Activated CD4-positive, CD25-positive, alpha-beta regulatory T cell (primary cell): ENCODE measurements around the gene ADAMTS18.
"Not testable (repeated sequence)": the region's sequence is repeated elsewhere in the genome, so short reads cannot be mapped to it uniquely, and the experiment has no call there.

ENCODE experiments used
- DNase-seq, 4 experiments: peaks; one replicate each; lab custom pipeline; 2025; lab: John Stamatoyannopoulos, UW

Gene ADAMTS18

DNA sequence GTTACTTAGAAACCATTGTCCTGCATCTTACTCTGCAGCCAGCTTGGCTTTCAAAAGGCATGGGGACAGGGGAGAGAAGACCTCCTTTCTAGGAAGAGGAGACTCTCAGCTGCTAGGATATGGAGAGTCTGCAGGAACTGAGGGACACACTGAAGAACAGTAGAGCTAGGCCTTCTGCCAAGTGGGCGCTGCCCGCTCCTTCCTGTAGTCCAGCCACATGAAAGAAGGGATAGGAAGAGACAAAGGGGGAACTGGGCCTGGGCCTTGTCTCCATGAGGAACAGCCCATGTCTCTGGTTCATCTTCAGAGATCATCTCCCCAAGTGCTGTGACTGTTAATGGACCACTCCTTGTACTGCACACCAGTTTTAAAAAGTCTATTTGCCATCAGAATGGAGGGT lies 157.3 kb downstream of the ADAMTS18 start:
- DNase-seq: no peak

DNA sequence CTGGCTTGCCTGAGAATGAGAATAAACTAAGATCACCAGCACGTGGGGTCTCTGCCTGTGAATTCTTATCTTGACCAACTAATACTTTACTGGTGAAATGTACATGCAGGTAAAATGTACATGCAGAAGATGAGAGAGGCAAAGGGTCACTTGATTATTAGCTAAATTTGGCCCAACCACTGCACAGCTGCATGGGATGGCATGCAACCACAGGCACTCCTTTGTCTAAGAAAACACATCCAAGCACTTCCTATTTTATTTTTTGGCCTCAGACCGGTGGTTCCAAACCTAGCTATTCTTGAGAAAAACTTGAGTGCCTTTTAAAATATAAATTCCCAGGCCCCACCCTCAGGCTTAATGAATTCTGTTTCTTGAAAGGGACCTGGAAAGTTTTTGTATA lies 157.7 kb downstream of the ADAMTS18 start:
- no peak for DNase-seq

DNA sequence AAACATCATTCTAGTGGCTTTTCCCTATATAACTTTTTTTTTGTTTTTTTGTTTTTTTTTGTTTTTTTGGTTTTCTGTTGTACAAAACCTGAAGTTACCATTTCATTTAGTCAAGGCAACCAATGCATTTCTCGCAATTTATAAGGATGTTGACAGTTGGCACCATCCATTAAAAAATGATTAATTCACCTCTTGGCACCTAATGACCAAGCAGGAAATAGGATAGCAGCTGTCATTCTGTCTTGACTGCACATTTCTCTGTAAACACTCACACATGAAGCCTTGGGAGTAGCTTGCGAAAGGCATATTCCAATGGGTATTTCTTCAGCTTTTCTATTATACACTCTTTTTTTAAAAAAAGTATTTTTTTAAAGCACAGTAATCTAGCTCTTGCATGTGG lies 158.2 kb downstream of the ADAMTS18 start:
- no peak for DNase-seq

DNA sequence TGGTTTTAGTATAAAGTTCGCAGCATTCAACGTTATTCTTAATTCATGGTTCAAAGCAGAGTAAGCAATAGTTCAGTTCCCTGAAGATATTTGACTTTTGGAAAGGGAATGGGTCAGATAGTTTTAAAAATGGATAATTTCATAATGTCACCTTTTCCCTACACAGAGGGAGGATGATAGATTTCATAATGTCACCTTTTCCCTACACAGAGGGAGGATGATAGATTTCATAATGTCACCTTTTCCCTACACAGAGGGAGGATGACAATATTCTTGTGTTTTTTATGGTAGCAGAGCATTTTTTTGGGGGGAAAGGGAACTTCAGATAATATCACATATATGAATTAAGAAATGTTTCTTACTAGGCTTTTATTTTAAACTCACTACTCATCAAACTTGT lies 159.5 kb downstream of the ADAMTS18 start:
- not testable (repeated sequence) for DNase-seq

DNA sequence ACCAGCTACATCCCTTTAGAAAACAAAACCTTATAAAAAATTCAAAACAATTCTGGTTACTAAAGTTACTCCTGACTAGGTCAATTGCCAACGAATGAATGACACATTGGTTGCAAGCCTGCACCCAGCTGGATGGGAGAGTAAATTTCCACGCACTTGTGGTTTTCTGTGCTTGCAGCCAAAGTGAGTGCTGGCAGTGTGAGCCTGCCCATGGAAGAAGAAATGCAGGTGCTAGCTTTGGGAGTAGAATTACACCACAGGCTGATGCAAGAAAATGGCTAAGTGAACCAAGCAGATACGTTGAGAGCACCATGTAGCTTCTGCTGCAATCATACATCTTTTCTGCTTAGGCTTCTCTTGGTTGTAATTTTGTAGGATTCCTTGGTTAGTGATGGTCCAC lies 161.0 kb downstream of the ADAMTS18 start:
- no peak for DNase-seq

DNA sequence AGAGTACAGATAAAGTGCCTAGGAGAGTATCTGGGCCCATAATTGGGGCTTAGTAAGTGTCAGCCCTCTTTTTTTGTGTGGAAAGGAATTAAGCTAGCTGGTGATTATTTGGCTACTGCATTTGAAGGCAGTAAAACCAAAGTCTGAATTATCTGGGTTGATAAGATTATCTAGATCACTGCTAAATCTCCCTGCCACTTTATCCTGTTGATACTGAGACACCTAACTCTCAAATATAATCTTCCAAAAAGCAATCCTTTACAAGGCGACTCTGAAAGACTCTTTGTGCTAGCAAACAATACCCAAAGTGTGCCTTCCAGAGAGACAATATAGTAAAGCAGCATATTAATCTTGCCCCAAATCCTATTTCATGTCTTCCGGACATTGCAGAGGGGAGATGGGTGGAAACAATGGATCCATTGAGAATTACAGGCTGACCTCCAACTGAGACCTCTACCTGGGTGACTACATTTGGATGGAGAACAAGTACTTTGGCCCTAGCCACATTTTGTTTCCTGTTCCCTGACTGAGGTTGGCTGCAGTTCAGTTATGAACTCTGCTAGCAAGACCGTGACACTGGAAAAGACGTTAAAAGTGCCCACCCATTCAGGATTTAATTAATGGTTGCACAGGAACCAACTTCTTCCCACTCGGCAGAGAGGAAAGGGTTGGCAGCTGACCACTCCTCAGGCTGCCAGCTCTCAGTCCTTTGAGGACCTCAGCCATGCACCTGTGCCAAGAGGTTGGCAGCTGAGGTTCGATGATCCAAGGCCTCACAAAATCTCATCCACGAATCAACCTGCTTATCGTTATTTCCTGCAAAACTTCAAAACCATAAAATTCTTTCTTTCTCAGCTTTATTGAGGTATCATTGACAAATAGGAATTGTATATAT lies 163.1 kb downstream of the ADAMTS18 start:
- no peak for DNase-seq

DNA sequence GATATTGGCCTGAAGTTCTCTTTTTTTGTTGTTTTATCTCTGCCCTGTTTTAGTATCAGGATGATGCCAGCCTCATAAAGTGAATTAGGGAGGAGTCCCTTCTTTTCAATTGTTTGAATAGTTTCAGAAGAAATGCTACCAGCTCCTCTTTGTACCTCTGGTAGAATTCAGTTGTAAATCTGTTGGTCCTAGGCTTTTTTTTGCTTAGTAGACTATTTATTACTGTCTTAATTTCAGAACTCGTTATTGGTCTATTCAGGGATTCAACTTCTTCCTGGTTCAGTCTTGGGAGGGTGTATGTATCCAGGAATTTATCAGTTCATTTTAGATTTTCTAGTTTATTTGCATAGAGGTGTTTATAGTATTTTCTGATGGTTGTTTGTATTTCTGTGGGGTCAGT lies 168.6 kb downstream of the ADAMTS18 start:
- DNase-seq: not testable (repeated sequence)

DNA sequence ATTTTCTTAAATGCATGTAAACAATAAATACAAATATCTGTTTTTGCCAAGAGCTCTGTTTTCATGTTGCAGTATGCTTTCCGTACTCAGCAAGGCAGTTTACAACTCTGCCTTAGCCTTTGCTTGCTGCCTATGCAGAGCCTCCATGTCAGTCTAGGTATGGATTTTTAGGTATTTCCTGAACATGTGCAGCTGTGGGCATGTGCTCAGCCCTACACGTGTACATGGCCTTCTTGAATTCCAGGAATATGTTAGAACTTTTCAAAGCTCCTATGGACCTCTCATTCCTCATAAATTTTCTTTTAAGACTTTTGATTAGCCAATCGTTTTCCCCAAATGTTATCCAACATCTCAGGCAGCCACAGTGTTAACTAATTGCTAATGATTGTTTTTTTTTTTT lies 171.9 kb downstream of the ADAMTS18 start:
- no peak for DNase-seq

DNA sequence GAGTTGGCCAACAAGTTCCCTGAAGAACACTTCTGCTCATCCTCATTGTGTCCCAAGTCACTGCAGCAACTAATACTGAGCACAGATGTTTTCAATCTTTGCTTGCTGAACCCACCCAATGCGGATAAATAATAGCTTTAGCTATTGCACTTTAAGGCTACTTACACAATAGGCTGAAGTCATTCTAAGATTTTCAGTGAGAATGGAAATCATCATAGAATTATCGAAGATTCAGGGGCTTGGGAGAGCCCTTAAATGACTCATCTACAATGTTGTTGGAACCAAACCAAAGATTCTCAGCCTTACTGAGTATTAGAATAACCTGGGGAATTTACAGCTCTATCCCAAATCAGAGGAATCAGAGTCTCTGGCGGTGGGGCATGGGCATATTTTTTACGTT lies 184.4 kb downstream of the ADAMTS18 start:
- no peak for DNase-seq

DNA sequence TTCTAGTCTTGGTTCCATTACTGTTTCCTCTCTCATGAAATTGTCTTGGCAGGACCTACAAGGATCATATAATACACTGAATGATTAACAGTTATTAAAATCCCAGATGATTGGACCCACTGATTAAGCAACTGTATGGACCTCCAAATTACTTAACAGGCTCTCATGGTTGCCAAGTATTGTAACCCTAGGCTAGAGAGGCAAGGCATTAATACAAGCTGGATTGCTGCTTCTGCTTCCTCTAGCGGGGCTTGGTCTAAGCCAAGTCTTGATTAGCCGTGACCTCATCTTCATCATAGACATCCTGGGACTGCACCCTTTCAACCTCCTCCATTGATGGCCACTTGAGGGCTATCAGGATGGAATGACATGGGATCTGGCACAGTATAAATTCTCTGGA lies 188.7 kb downstream of the ADAMTS18 start:
- no peak for DNase-seq

DNA sequence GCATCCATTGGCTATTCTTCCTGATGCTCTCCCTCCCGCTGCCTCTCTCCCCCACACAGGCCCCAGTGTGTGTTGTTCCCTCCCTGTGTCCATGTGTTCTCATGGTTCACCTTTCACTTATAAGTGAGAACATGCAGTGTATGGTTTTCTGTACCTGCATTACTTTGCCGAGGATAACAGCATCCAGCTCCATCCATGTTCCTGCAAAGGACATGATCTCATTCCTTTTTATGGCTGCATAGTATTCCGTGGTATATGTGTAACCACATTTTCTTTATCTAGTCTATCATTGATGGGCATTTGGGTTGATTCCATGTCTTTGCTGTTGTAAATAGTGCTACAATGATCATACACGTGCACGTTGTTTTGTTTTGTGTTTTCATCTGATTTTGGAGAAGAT lies 192.4 kb downstream of the ADAMTS18 start:
- not testable (repeated sequence) for DNase-seq

DNA sequence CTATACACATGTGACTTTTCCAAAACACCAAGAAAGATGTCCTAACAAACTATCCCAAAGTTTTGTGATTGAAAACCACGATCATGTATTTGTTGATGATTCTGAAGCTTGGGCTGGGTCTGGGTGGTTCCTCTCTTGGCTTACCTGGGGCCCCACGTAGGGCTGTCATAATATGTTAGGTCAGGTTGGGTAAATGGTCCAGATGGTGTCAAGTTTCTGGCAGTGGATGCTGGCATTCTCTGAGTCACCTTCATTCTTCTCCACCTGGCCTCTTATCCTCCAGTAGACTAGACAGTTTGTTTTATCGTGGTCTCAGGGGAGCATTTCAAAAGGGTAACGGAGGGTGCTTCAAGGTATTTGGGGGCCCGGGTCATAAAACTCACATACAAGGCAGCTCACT lies 196.2 kb downstream of the ADAMTS18 start:
- DNase-seq: no peak

DNA sequence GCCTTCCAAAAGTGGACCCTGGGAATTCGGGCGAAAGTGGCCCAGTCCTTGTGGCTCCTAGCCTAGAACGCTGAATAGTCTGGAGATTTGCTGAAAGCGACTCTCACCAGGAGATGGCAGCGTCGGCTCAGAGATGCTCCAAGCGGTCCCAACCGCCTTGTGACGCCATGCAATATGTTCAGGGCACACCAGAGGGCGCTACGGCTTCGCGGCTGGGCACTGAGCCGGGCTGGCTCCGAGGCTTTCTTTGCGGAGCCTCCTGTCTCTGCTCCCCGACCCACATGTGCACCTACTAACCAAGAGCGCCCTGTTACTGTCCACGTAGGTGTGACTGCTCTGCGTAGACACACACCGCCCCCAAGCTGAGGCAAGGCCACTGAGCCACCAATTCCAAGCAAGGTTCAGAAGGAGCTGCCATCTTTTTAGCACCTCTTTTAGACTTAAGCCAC lies 198.7 kb downstream of the ADAMTS18 start:
- peak; percentile 68 to 79 (median 71) for DNase-seq

DNA sequence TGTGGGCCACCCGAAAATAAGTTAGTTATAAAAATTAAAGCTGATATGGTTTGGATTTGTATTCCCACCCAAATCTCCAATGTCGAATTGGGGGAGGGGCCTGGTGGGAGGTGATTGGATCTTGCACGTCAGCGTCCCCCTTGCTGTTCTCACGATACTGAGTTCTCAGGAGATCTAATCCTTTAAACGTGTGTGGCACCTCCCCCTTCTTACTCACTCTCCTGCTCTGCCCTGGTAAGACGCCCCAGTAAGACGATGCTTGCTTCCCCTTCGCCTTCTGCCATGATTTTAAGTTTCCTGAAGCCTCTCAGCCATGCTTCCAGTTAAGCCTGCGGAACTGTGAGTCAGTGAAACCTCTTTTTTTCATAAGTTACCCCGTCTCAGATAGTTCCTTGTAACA lies 200.2 kb downstream of the ADAMTS18 start:
- DNase-seq: no peak

DNA sequence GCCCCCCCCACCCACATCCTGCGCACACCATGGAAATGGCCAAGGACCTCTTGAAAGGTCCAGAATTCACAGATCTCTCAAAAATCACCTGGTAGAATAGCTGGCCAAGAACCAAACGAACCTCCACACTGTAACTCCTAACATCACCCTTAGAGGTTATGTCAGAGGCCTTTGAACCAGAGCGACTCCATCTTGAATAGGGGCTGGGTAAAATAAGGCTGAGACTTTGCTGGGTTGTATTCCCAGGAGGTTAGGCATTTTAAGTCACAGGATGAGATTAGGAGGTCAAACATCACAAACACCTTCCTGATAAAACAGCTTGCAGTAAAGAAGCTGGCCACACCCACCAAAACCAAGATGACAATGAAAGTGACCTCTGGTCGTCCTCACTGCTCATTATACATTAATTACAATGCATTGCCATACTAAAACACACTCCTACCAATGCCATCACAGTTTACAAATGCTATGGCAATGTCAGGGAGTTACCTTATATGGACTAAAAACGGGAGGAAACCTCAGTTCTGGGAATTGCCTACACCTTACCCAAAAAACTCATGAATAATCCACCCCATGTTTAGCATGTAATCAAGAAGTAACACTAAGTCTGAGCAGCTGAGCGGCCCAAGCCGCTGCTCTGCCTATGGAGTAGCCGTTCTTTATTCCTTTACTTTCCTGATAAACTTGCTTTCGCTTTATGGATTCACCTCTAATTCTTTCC lies 200.9 kb downstream of the ADAMTS18 start:
- DNase-seq: no peak
